ENCODE results near the gene PRR23A. TPM values are rescaled to one million over a fixed set of nuclear protein-coding genes. Genes with fewer than 3 reads are reported as not detected.

PRR23A gene
- total and polyA plus RNA-seq, 4 donors = not detected

DNA sequence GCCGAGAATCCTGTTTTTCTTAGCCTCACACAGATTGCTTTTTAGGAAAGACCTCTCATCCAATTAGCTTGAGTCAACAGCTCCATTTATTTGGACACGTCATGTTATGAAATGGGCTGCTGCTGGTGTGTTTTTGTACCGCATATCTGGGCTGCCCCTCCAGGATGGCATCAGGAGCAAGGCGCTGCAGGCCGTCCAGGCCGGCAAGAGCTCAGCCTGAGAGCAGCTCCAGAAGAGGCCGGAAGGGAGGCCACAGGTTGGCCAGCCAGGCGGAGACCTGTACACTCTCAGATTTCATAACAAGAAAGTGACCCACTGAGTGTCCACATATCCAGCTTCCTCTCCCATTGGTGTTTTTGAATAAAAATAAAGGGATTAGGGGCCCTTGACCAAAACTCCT is 30.7 kb downstream of the PRR23A start:
- Histone ChIP-seq H3K4me1 (ENCODE audit: control insufficient read depth in 5 of 5, insufficient read depth in 5 of 5, low read length in 5 of 5) (peaks cover 0 to 3% (median 0%) of the 10 kb centered on the region in 5 donors), H3K4me3 (no peak overlapping the region), H3K27ac (ENCODE audit: low read depth in 1 of 2, low read length in 1 of 2) (no peak overlapping the region), H3K9ac (ENCODE audit: insufficient read depth in 1 of 2, low read length in 2 of 2) (no peak overlapping the region), H3K9me3 (ENCODE audit: control insufficient read depth in 4 of 4, insufficient read depth in 3 of 4, low read length in 3 of 4) (peaks cover 0 to 5% (median 0%) of the 10 kb centered on the region in 4 donors), H3K27me3 (ENCODE audit: control insufficient read depth in 3 of 3, insufficient read depth in 3 of 3, low read length in 2 of 3) (peaks cover 0 to 5% (median 0%) of the 10 kb centered on the region in 3 donors), H3K36me3 (ENCODE audit: control insufficient read depth in 4 of 4, insufficient read depth in 4 of 4, low read length in 4 of 4) (no peaks in the 10 kb centered on the region)
- WGBS, 2 donors = 90 to 93% methylated on average over 8 of the region's 8 CpGs
- TF ChIP-seq, protein P1, sequence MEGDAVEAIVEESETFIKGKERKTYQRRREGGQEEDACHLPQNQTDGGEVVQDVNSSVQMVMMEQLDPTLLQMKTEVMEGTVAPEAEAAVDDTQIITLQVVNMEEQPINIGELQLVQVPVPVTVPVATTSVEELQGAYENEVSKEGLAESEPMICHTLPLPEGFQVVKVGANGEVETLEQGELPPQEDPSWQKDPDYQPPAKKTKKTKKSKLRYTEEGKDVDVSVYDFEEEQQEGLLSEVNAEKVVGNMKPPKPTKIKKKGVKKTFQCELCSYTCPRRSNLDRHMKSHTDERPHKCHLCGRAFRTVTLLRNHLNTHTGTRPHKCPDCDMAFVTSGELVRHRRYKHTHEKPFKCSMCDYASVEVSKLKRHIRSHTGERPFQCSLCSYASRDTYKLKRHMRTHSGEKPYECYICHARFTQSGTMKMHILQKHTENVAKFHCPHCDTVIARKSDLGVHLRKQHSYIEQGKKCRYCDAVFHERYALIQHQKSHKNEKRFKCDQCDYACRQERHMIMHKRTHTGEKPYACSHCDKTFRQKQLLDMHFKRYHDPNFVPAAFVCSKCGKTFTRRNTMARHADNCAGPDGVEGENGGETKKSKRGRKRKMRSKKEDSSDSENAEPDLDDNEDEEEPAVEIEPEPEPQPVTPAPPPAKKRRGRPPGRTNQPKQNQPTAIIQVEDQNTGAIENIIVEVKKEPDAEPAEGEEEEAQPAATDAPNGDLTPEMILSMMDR (IDR thresholded peaks at IDR 0.05; ENCODE audit: control extremely low read depth, extremely low read depth) = no peak
- no peak for ATAC-seq (ENCODE audit: insufficient read depth, low FRiP score)
- no peak for DNase-seq

DNA sequence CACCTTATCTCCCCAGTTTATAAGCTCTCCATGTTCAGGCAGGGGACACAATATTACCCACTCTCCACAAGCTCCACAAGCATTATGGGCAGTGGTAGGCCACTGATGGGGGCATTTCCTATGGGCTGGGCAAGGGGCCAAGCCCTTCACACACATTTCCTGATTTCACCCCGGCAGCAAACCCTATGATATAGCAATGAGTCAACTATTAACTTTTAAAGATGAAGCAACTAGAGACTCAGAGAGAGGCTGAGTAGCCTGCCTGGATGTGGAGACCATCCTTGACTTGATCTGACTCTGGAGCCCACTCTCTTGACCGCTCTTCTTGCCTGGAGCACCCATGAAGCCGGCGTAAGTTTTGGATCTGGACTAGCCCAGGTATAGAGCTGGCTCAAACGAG is 31.6 kb downstream of the PRR23A start:
- DNase-seq = peak in 1 of 3 donors; percentile 47
- WGBS, 2 donors = 69 to 71% methylated on average over 5 of the region's 5 CpGs
- TF ChIP-seq, protein P1 (IDR thresholded peaks at IDR 0.05; ENCODE audit: control extremely low read depth, extremely low read depth) = no peak

GRCh38 chr3:138972941-138973340 is 33.1 kb downstream of the PRR23A start:
- H3K27ac ChIP-seq (ENCODE audit: low read depth in 1 of 2, low read length in 1 of 2) = no peak overlapping the region
- DNase-seq = no peak
- no peaks in the 10 kb centered on the region for H3K36me3 ChIP-seq (ENCODE audit: control insufficient read depth in 4 of 4, insufficient read depth in 4 of 4, low read length in 4 of 4)
- peaks cover 0 to 5% (median 0%) of the 10 kb centered on the region in 3 donors for H3K27me3 ChIP-seq (ENCODE audit: control insufficient read depth in 3 of 3, insufficient read depth in 3 of 3, low read length in 2 of 3)
- ATAC-seq (ENCODE audit: insufficient read depth, low FRiP score) = no peak
- TF ChIP-seq, protein P1 (IDR thresholded peaks at IDR 0.05; ENCODE audit: control extremely low read depth, extremely low read depth) = no peak
- H3K4me1 ChIP-seq (ENCODE audit: control insufficient read depth in 5 of 5, insufficient read depth in 5 of 5, low read length in 5 of 5) = peaks cover 0 to 2% (median 0%) of the 10 kb centered on the region in 5 donors
- 79 to 92% methylated on average over 5 of the region's 5 CpGs for WGBS, 2 donors
- no peak overlapping the region for H3K9ac ChIP-seq (ENCODE audit: insufficient read depth in 1 of 2, low read length in 2 of 2)
- H3K4me3 ChIP-seq = no peak overlapping the region
- peaks cover 0 to 5% (median 0%) of the 10 kb centered on the region in 4 donors for H3K9me3 ChIP-seq (ENCODE audit: control insufficient read depth in 4 of 4, insufficient read depth in 3 of 4, low read length in 3 of 4)

More for the DNA sequence above, 31.6 kb downstream of the PRR23A start:
- H3K36me3 ChIP-seq (ENCODE audit: control insufficient read depth in 4 of 4, insufficient read depth in 4 of 4, low read length in 4 of 4) = no peaks in the 10 kb centered on the region
- peaks cover 0 to 5% (median 0%) of the 10 kb centered on the region in 3 donors for H3K27me3 ChIP-seq (ENCODE audit: control insufficient read depth in 3 of 3, insufficient read depth in 3 of 3, low read length in 2 of 3)
- no peak overlapping the region for H3K27ac ChIP-seq (ENCODE audit: low read depth in 1 of 2, low read length in 1 of 2)
- peaks cover 0 to 5% (median 0%) of the 10 kb centered on the region in 4 donors for H3K9me3 ChIP-seq (ENCODE audit: control insufficient read depth in 4 of 4, insufficient read depth in 3 of 4, low read length in 3 of 4)
- H3K9ac ChIP-seq (ENCODE audit: insufficient read depth in 1 of 2, low read length in 2 of 2) = no peak overlapping the region
- no peak for ATAC-seq (ENCODE audit: insufficient read depth, low FRiP score)
- peaks cover 0 to 2% (median 0%) of the 10 kb centered on the region in 5 donors for H3K4me1 ChIP-seq (ENCODE audit: control insufficient read depth in 5 of 5, insufficient read depth in 5 of 5, low read length in 5 of 5)
- H3K4me3 ChIP-seq = no peak overlapping the region

Measured in lung (tissue), 12 donors.